ENCODE results near the gene CBX8.

The CBX8 gene

DNA sequence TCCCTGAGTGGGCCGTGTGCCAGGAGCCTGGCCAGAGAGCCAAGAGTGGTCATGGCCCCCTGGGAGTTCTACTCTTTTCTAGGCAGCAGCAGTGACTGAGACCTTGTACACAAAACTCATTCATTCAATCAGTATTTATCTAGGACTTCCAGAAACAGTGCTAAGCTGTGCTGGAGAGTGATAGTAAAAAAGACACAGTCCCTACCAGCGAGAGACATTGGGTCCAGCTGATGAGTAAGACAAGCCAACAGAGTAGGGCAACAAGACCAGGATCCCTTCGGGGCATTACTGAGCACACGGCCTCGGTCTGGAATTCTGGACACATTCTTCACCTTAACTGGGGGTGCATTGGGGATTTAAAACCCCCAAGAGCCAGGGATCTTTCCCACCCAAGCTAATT is 22.2 kb upstream of the CBX8 start:
- no peak overlapping the region for H2BK15ac ChIP-seq (ENCODE audit: low read depth, poor library complexity, severe bottlenecking)
- no peaks in the 10 kb centered on the region for H3K9me3 ChIP-seq (ENCODE audit: control insufficient read depth, low read length)
- H2AFZ ChIP-seq (ENCODE audit: low read depth, low read length), result no peak overlapping the region
- no peak overlapping the region for H3K23ac ChIP-seq (ENCODE audit: low read length in 2 of 2)
- no peak for DNase-seq
- H3K14ac ChIP-seq (ENCODE audit: low read length in 2 of 2), result no peak overlapping the region
- 94% methylated on average over 5 of the region's 5 CpGs for WGBS
- no peak overlapping the region for H3K4me2 ChIP-seq (ENCODE audit: low read length, poor library complexity, severe bottlenecking)
- H3K79me1 ChIP-seq (replicated peaks; ENCODE audit: low read length, poor library complexity, severe bottlenecking), result no peaks in the 10 kb centered on the region
- H3K27ac ChIP-seq (ENCODE audit: low read length, poor library complexity, severe bottlenecking), result no peak overlapping the region
- no peak overlapping the region for H3K4me3 ChIP-seq (ENCODE audit: insufficient read depth in 1 of 2, low read depth in 1 of 2, low read length in 2 of 2)
- H3K18ac ChIP-seq (ENCODE audit: low read depth in 1 of 2, low read length in 2 of 2), result no peak overlapping the region
- H2BK12ac ChIP-seq (ENCODE audit: low read length in 2 of 2), result no peak overlapping the region
- no peak overlapping the region for H4K8ac ChIP-seq (ENCODE audit: low read length)
- H3K9ac ChIP-seq (ENCODE audit: low read length), result no peak overlapping the region
- no peak overlapping the region for H4K91ac ChIP-seq (ENCODE audit: low read length)
- peaks cover 64 to 86% of the 10 kb centered on the region in 2 experiments for H3K27me3 ChIP-seq (ENCODE audit: control insufficient read depth in 1 of 2, insufficient read depth in 1 of 2, low read length in 2 of 2)
- no peak overlapping the region for H2BK5ac ChIP-seq (ENCODE audit: low read depth, low read length, poor library complexity, severe bottlenecking)
- no peak overlapping the region for H3K4ac ChIP-seq (ENCODE audit: low read depth in 1 of 2, low read length in 2 of 2)
- no peak overlapping the region for H2AK5ac ChIP-seq (ENCODE audit: low read length, severe bottlenecking)
- H3K4me1 ChIP-seq (ENCODE audit: control insufficient read depth, insufficient read depth, low read depth, low read length), result peaks cover 14% of the 10 kb centered on the region
- no peak overlapping the region for H2BK120ac ChIP-seq (ENCODE audit: low read depth, low read length)
- H3K36me3 ChIP-seq (ENCODE audit: control insufficient read depth in 1 of 2, insufficient read depth in 2 of 2, low read depth in 1 of 2, low read length in 2 of 2), result no peaks in the 10 kb centered on the region

- Histone ChIP-seq H3K23ac (ENCODE audit: low read length in 2 of 2) (no peak overlapping the region), H3K4ac (ENCODE audit: low read depth in 1 of 2, low read length in 2 of 2) (no peak overlapping the region)
- WGBS, result 85% methylated on average over 9 of the region's 12 CpGs
These were observed 21.3 kb upstream of the CBX8 start for GRCh38 chr17:79818026-79818758.

DNA sequence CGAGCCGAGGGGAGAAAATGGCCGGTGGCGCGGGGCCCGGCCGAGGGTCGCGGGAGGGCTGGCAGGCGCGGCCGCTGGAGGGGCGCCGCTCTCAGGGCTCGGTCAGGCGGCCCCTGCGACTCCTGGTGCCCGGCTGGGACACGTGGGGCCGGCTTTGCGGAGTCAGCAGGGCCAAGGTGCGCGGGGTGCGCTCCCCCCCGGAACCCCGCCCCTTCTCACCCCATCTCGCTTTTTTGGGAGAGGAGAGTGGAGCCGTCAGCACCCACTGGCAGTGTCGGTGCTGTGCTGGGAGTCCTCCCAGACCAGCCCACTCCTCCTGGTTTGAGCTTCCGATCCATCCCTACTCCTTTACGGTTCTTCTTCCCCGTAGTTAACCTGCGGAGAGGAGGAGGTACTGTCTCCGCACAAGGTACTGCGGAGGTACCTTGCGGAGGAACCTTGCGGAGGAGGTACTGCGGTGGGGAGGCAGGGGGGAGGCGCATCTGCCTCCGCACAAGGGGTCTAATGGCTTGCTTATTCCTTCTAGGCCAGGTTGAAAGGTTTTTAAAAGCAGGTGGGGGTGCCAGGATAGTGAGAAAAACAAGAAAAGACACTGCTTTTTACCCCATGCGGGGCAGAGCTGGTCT is 19.1 kb upstream of the CBX8 start:
- Histone ChIP-seq H3K27me3 (ENCODE audit: control insufficient read depth in 1 of 2, insufficient read depth in 1 of 2, low read length in 2 of 2) (peaks cover 83 to 91% of the 10 kb centered on the region in 2 experiments), H3K9me3 (ENCODE audit: control insufficient read depth, low read length) (no peaks in the 10 kb centered on the region), H3K9ac (ENCODE audit: low read length) (no peak overlapping the region), H3K27ac (ENCODE audit: low read length, poor library complexity, severe bottlenecking) (no peak overlapping the region), H2AFZ (ENCODE audit: low read depth, low read length) (no peak overlapping the region), H3K4me1 (ENCODE audit: control insufficient read depth, insufficient read depth, low read depth, low read length) (peaks cover 33% of the 10 kb centered on the region), H2BK12ac (ENCODE audit: low read length in 2 of 2) (no peak overlapping the region), H3K4me2 (ENCODE audit: low read length, poor library complexity, severe bottlenecking) (no peak overlapping the region), H3K18ac (ENCODE audit: low read depth in 1 of 2, low read length in 2 of 2) (no peak overlapping the region), H3K4me3 (ENCODE audit: insufficient read depth in 1 of 2, low read depth in 1 of 2, low read length in 2 of 2) (no peak overlapping the region), H2BK120ac (ENCODE audit: low read depth, low read length) (no peak overlapping the region), H4K8ac (ENCODE audit: low read length) (no peak overlapping the region), H3K14ac (ENCODE audit: low read length in 2 of 2) (no peak overlapping the region), H3K23ac (ENCODE audit: low read length in 2 of 2) (no peak overlapping the region), H3K4ac (ENCODE audit: low read depth in 1 of 2, low read length in 2 of 2) (no peak overlapping the region), H2BK15ac (ENCODE audit: low read depth, poor library complexity, severe bottlenecking) (no peak overlapping the region), H2BK5ac (ENCODE audit: low read depth, low read length, poor library complexity, severe bottlenecking) (no peak overlapping the region), H3K79me1 (replicated peaks; ENCODE audit: low read length, poor library complexity, severe bottlenecking) (no peaks in the 10 kb centered on the region), H4K91ac (ENCODE audit: low read length) (no peak overlapping the region), H3K36me3 (ENCODE audit: control insufficient read depth in 1 of 2, insufficient read depth in 2 of 2, low read depth in 1 of 2, low read length in 2 of 2) (no peaks in the 10 kb centered on the region), H2AK5ac (ENCODE audit: low read length, severe bottlenecking) (no peak overlapping the region)
- DNase-seq, result no peak
- WGBS, result 17% methylated on average over 31 of the region's 41 CpGs

More at GRCh38 chr17:79818026-79818758, 21.3 kb upstream of the CBX8 start:
- H2BK5ac ChIP-seq (ENCODE audit: low read depth, low read length, poor library complexity, severe bottlenecking), result no peak overlapping the region
- no peak overlapping the region for H3K4me3 ChIP-seq (ENCODE audit: insufficient read depth in 1 of 2, low read depth in 1 of 2, low read length in 2 of 2)
- H3K14ac ChIP-seq (ENCODE audit: low read length in 2 of 2), result no peak overlapping the region
- peaks cover 18% of the 10 kb centered on the region for H3K4me1 ChIP-seq (ENCODE audit: control insufficient read depth, insufficient read depth, low read depth, low read length)
- no peak overlapping the region for H2BK120ac ChIP-seq (ENCODE audit: low read depth, low read length)
- H3K18ac ChIP-seq (ENCODE audit: low read depth in 1 of 2, low read length in 2 of 2), result no peak overlapping the region
- no peaks in the 10 kb centered on the region for H3K9me3 ChIP-seq (ENCODE audit: control insufficient read depth, low read length)
- no peak overlapping the region for H4K91ac ChIP-seq (ENCODE audit: low read length)
- H3K27ac ChIP-seq (ENCODE audit: low read length, poor library complexity, severe bottlenecking), result no peak overlapping the region
- no peak overlapping the region for H2AFZ ChIP-seq (ENCODE audit: low read depth, low read length)
- no peak overlapping the region for H4K8ac ChIP-seq (ENCODE audit: low read length)
- no peak for DNase-seq
- peaks cover 69 to 87% of the 10 kb centered on the region in 2 experiments for H3K27me3 ChIP-seq (ENCODE audit: control insufficient read depth in 1 of 2, insufficient read depth in 1 of 2, low read length in 2 of 2)
- no peaks in the 10 kb centered on the region for H3K36me3 ChIP-seq (ENCODE audit: control insufficient read depth in 1 of 2, insufficient read depth in 2 of 2, low read depth in 1 of 2, low read length in 2 of 2)
- H3K4me2 ChIP-seq (ENCODE audit: low read length, poor library complexity, severe bottlenecking), result no peak overlapping the region
- no peak overlapping the region for H2BK12ac ChIP-seq (ENCODE audit: low read length in 2 of 2)
- no peaks in the 10 kb centered on the region for H3K79me1 ChIP-seq (replicated peaks; ENCODE audit: low read length, poor library complexity, severe bottlenecking)
- no peak overlapping the region for H3K9ac ChIP-seq (ENCODE audit: low read length)
- H2BK15ac ChIP-seq (ENCODE audit: low read depth, poor library complexity, severe bottlenecking), result no peak overlapping the region
- H2AK5ac ChIP-seq (ENCODE audit: low read length, severe bottlenecking), result no peak overlapping the region

GRCh38 chr17:79814974-79815835 is 18.3 kb upstream of the CBX8 start:
- no peak for DNase-seq
- Histone ChIP-seq H3K9ac (ENCODE audit: low read length) (no peak overlapping the region), H2BK12ac (ENCODE audit: low read length in 2 of 2) (peak overlapping the region; percentile 15 to 42), H2BK120ac (ENCODE audit: low read depth, low read length) (no peak overlapping the region), H3K23ac (ENCODE audit: low read length in 2 of 2) (peak overlapping the region in 1 of 2 experiments; percentile 46), H3K36me3 (ENCODE audit: control insufficient read depth in 1 of 2, insufficient read depth in 2 of 2, low read depth in 1 of 2, low read length in 2 of 2) (no peaks in the 10 kb centered on the region), H3K27ac (ENCODE audit: low read length, poor library complexity, severe bottlenecking) (no peak overlapping the region), H4K8ac (ENCODE audit: low read length) (peak overlapping the region; percentile 69), H3K79me1 (replicated peaks; ENCODE audit: low read length, poor library complexity, severe bottlenecking) (no peaks in the 10 kb centered on the region), H3K27me3 (ENCODE audit: control insufficient read depth in 1 of 2, insufficient read depth in 1 of 2, low read length in 2 of 2) (peaks cover 85 to 90% of the 10 kb centered on the region in 2 experiments), H2AK5ac (ENCODE audit: low read length, severe bottlenecking) (no peak overlapping the region), H3K4ac (ENCODE audit: low read depth in 1 of 2, low read length in 2 of 2) (no peak overlapping the region), H3K4me3 (ENCODE audit: insufficient read depth in 1 of 2, low read depth in 1 of 2, low read length in 2 of 2) (peak overlapping the region in 1 of 2 experiments; percentile 27), H2BK5ac (ENCODE audit: low read depth, low read length, poor library complexity, severe bottlenecking) (no peak overlapping the region), H2AFZ (ENCODE audit: low read depth, low read length) (no peak overlapping the region), H4K91ac (ENCODE audit: low read length) (peak overlapping the region; percentile 70), H3K9me3 (ENCODE audit: control insufficient read depth, low read length) (no peaks in the 10 kb centered on the region), H3K18ac (ENCODE audit: low read depth in 1 of 2, low read length in 2 of 2) (peak overlapping the region; percentile 49 to 72), H2BK15ac (ENCODE audit: low read depth, poor library complexity, severe bottlenecking) (peak overlapping the region; percentile 76), H3K4me1 (ENCODE audit: control insufficient read depth, insufficient read depth, low read depth, low read length) (peaks cover 37% of the 10 kb centered on the region), H3K4me2 (ENCODE audit: low read length, poor library complexity, severe bottlenecking) (peak overlapping the region; percentile 61), H3K14ac (ENCODE audit: low read length in 2 of 2) (no peak overlapping the region)
- WGBS, result 9% methylated on average over 94 of the region's 96 CpGs

All from mesenchymal stem cell (in vitro differentiated cells and primary cell).